ENCODE results near the gene MROH8. TPM values are rescaled to one million over a fixed set of nuclear protein-coding genes. Genes with fewer than 3 reads are reported as not detected.

Gene MROH8
- total RNA-seq, 1 experiment from 2014 or later: 0.50 TPM

GRCh38 chr20:37209661-37210314, 30.4 kb upstream of the MROH8 start (continued):
- TF ChIP-seq ZBTB43 (CRISPR knock-in tag; IDR thresholded peaks at IDR 0.05): no peak
- no peak for TF ChIP-seq CREM (CRISPR knock-in tag; IDR thresholded peaks at IDR 0.05)
- TF ChIP-seq HMGA2 (CRISPR knock-in tag; IDR thresholded peaks at IDR 0.05): no peak
- TF ChIP-seq E2F4 (CRISPR knock-in tag; IDR thresholded peaks at IDR 0.05; ENCODE audit: borderline replicate concordance, low read depth): no peak
- no peak for TF ChIP-seq KAT7 (CRISPR knock-in tag; IDR thresholded peaks at IDR 0.05; ENCODE audit: borderline replicate concordance)
- TF ChIP-seq NR1H2 (CRISPR knock-in tag; IDR thresholded peaks at IDR 0.05): no peak
- no peak for TF ChIP-seq NR3C1 (CRISPR knock-in tag; conservative IDR thresholded peaks at IDR 0.05; ENCODE audit: low read depth)
- TF ChIP-seq IRF1 (CRISPR knock-in tag; IDR thresholded peaks at IDR 0.05): no peak
- no peak for TF ChIP-seq ESRRA (CRISPR knock-in tag; IDR thresholded peaks at IDR 0.05; ENCODE audit: borderline replicate concordance)
- no peak for TF ChIP-seq PRDM15 (CRISPR knock-in tag; IDR thresholded peaks at IDR 0.05)
- no peak for TF ChIP-seq TP53 (CRISPR knock-in tag; IDR thresholded peaks at IDR 0.05)

GRCh38 chr20:37209193-37209592, 29.8 kb upstream of the MROH8 start:
- TF ChIP-seq ZNF416 (CRISPR knock-in tag; IDR thresholded peaks at IDR 0.05) (no peak), ESRRA (CRISPR knock-in tag; IDR thresholded peaks at IDR 0.05; ENCODE audit: borderline replicate concordance) (no peak), ZNF121 (CRISPR knock-in tag; IDR thresholded peaks at IDR 0.05) (0 out of 2 replicates have a peak, but pooled peaks have one; percentile 37), RELA (CRISPR knock-in tag; IDR thresholded peaks at IDR 0.05; ENCODE audit: borderline replicate concordance) (no peak)
- Mint-ChIP-seq H3K4me3 (no peak overlapping the region), H3K27me3 (ENCODE audit: low read depth) (no peaks in the 10 kb centered on the region), H3K4me1 (no peaks in the 10 kb centered on the region), H3K9me3 (no peaks in the 10 kb centered on the region), H3K36me3 (peaks cover 66% of the 10 kb centered on the region), H3K27ac (no peak overlapping the region)
- ATAC-seq (no peak), DNase-seq (ENCODE audit: low spot score) (no peak)
- ChIA-PET CTCF (interaction anchor here (0.7 kb wide), 1 partner anchor 30 kb away, joined by 3 read pairs; the partner anchor contains the start of gene RPN2), POLR2A (interaction anchor here (0.7 kb wide), 1 partner anchor 891 kb away, joined by 4 read pairs; no protein-coding TSS in a partner anchor)

DNA sequence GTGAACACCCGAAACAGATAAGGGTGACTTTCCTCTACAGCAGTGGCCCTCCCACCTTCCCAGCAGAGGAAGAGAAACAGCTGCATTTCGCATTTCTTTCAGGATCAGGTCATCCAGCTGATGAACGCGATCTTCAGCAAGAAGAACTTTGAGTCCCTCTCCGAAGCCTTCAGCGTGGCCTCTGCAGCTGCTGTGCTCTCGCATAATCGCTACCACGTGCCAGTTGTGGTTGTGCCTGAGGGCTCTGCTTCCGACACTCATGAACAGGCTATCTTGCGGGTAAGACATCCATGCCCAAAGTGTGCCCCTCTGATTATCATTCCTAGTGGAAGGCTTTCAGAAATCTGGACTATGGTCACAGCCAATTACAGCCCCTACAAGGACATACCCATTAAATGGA, 27.8 kb upstream of the MROH8 start:
- Mint-ChIP-seq H3K4me3 (no peak overlapping the region), H3K4me1 (no peaks in the 10 kb centered on the region), H3K36me3 (peaks cover 61% of the 10 kb centered on the region), H3K27me3 (ENCODE audit: low read depth) (no peaks in the 10 kb centered on the region), H3K9me3 (no peaks in the 10 kb centered on the region), H3K27ac (no peak overlapping the region)
- POLR2A ChIA-PET: no interaction called here
- no peak for ATAC-seq
- CTCF ChIA-PET: interaction anchor here (1.9 kb wide), 1 partner anchor 15 kb away, joined by 4 read pairs; no protein-coding TSS in a partner anchor
- no peak for DNase-seq (ENCODE audit: low spot score)
- TF ChIP-seq, protein P1, sequence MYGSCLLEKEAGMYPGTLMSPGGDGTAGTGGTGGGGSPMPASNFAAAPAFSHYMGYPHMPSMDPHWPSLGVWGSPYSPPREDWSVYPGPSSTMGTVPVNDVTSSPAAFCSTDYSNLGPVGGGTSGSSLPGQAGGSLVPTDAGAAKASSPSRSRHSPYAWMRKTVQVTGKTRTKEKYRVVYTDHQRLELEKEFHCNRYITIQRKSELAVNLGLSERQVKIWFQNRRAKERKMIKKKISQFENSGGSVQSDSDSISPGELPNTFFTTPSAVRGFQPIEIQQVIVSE (CRISPR knock-in tag; IDR thresholded peaks at IDR 0.05; ENCODE audit: borderline replicate concordance): no peak
- TF ChIP-seq SMAD4 (CRISPR knock-in tag; IDR thresholded peaks at IDR 0.05): no peak
- TF ChIP-seq IRF2 (CRISPR knock-in tag; IDR thresholded peaks at IDR 0.05; ENCODE audit: borderline replicate concordance, low read depth): no peak
- TF ChIP-seq SMAD3 (CRISPR knock-in tag; IDR thresholded peaks at IDR 0.05; ENCODE audit: borderline replicate concordance): no peak
- no peak for TF ChIP-seq PRDM15 (CRISPR knock-in tag; IDR thresholded peaks at IDR 0.05)
- no peak for TF ChIP-seq TEAD4 (CRISPR knock-in tag; IDR thresholded peaks at IDR 0.05)
- no peak for TF ChIP-seq EMX1 (CRISPR knock-in tag; IDR thresholded peaks at IDR 0.05)
- TF ChIP-seq ZNF263 (CRISPR knock-in tag; IDR thresholded peaks at IDR 0.05; ENCODE audit: low read depth): no peak
- TF ChIP-seq ZMAT4 (CRISPR knock-in tag; IDR thresholded peaks at IDR 0.05): no peak
